Prostate gland (tissue), 2 donors: ENCODE data around the gene PCDHGA6. TPM values are rescaled to one million over a fixed set of nuclear protein-coding genes. Genes with fewer than 3 reads are reported as not detected.

Experiments
- DNase-seq: peaks from one replicate; pipeline ENCODE4 v3.0.0-alpha.2; 2019; ENCODE audit warnings: low spot score
- H3K27ac ChIP-seq, 2 donors: fragments of 200-600 bp; sonication (generic); 2 replicates each; pipeline ENCODE4 v1.5.1; 2017 to 2019
- H3K27me3 ChIP-seq: fragments of 200-600 bp; sonication (generic); replicated peaks from 2 replicates; pipeline ENCODE4 v1.5.1; 2019; ENCODE audit not compliant: insufficient read depth
- H3K36me3 ChIP-seq, 2 donors: fragments of 200-600 bp; sonication (generic); 1 replicate in 1 of 2; 2 replicates in 1 of 2; pipeline versions ENCODE4 v1.5.1 to v1.8.1; 2017 to 2019
- H3K4me1 ChIP-seq: fragments of 200-600 bp; sonication (generic); replicated peaks from 2 replicates; pipeline ENCODE4 v1.5.1; 2019
- H3K4me3 ChIP-seq, 2 donors: fragments of 200-600 bp; sonication (generic); 2 replicates each; pipeline ENCODE4 v1.5.1; 2017 to 2019
- H3K9me3 ChIP-seq: fragments of 200-600 bp; sonication (generic); 2 replicates; pipeline ENCODE4 v1.5.1; 2017
- CTCF ChIP-seq, 4 experiments: fragments of 200-600 bp in 2 of 4; fragments of 450-650 bp in 2 of 4; sonication (generic) in 2 of 4; IDR thresholded peaks; 1 replicate in 3 of 4; 2 replicates in 1 of 4; pipeline ENCODE4 v1.5.1; 2016 to 2019; ENCODE audit warnings: antibody characterized with exemption in 4 of 4, mild to moderate bottlenecking in 2 of 4, moderate library complexity in 2 of 4
- POLR2A ChIP-seq: fragments of 450-650 bp; IDR thresholded peaks from one replicate; pipeline ENCODE4 v1.6.1; 2016; ENCODE audit warnings: antibody characterized with exemption, mild to moderate bottlenecking
- POLR2AphosphoS5 ChIP-seq: sonication (generic); formaldehyde crosslinking; IDR thresholded peaks from one replicate; pipeline ENCODE4 v1.6.1; 2017; ENCODE audit warnings: antibody characterized with exemption
- WGBS: methylation state at CpG from one replicate; pipeline ENCODE4 v1.1.5; 2018; 5-methylcytosine and 5-hydroxymethylcytosine counted together
- intact Hi-C: fragments of 100-400 bp; cut with DNase I; formaldehyde crosslinking; loops from one replicate; pipeline ENCODE4 v1.14.2; 2022
- total RNA-seq, 2 donors: library from RNA; depleted of rRNA; stranded (reverse); fragments of >200 nt; gene quantifications; one replicate each; pipeline ENCODE4 v1.1.0, GENCODE V29; 2016

Gene PCDHGA6
- total RNA-seq, 2 donors from 2014 or later, result 2.0 to 8.4 TPM

DNA sequence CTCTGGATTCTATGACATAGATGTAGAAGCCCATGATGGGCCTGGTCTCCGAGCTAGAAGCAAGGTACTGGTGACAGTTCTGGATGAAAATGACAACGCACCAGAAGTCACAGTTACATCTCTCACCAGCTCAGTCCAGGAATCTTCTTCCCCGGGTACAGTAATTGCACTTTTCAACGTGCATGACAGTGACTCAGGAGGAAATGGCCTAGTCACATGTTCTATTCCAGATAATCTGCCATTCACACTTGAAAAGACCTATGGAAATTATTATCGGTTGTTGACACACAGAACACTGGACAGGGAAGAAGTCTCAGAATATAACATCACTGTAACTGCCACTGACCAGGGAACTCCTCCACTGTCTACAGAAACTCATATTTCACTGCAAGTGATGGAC, 17.6 kb upstream of the PCDHGA6 start:
- Histone ChIP-seq H3K27me3 (peaks cover 7% of the 10 kb centered on the region), H3K4me3 (no peak overlapping the region), H3K36me3 (no peaks in the 10 kb centered on the region), H3K4me1 (no peaks in the 10 kb centered on the region), H3K9me3 (no peaks in the 10 kb centered on the region), H3K27ac (no peak overlapping the region)
- TF ChIP-seq POLR2AphosphoS5, result no peak
- no peak for TF ChIP-seq POLR2A
- TF ChIP-seq CTCF (IDR thresholded peaks at IDR 0.05), result no peak
- DNase-seq, result no peak
- intact Hi-C loops, result no loop called here
- 73% methylated on average over 5 of the region's 5 CpGs for WGBS

- H3K27ac ChIP-seq, result no peak overlapping the region
- no peak for TF ChIP-seq POLR2AphosphoS5
- TF ChIP-seq POLR2A, result no peak
- no peak for TF ChIP-seq CTCF (IDR thresholded peaks at IDR 0.05)
- no peaks in the 10 kb centered on the region for H3K9me3 ChIP-seq
- DNase-seq, result no peak
- no peaks in the 10 kb centered on the region for H3K36me3 ChIP-seq
- WGBS, result 52% methylated on average over 5 of the region's 19 CpGs
- H3K4me1 ChIP-seq, result no peaks in the 10 kb centered on the region
- peaks cover 11% of the 10 kb centered on the region for H3K27me3 ChIP-seq
- H3K4me3 ChIP-seq, result no peak overlapping the region
- intact Hi-C loops, result no loop called here
Measured at GRCh38 chr5:141356950-141357349, 16.7 kb upstream of the PCDHGA6 start.

GRCh38 chr5:141359790-141360426, 13.8 kb upstream of the PCDHGA6 start, which contains the start of gene PCDHGB2:
PCDHGB2 (plus strand) TSS chr5:141359994; CDS start chr5:141360136, 142 bp downstream.
- Histone ChIP-seq H3K36me3 (no peaks in the 10 kb centered on the region), H3K9me3 (no peaks in the 10 kb centered on the region), H3K27ac (no peak within 1 kb of the TSS), H3K27me3 (peaks cover 19% of the 10 kb centered on the region), H3K4me1 (no peaks in the 10 kb centered on the region), H3K4me3 (peak within 1 kb of the TSS; percentile 2 to 19)
- no peak for TF ChIP-seq POLR2AphosphoS5
- peak in 1 of 4 experiments; percentile 34 for TF ChIP-seq CTCF (IDR thresholded peaks at IDR 0.05)
- 18% methylated on average over 24 of the region's 24 CpGs for WGBS
- no peak for DNase-seq
- intact Hi-C loops, result no loop called here

- intact Hi-C loops, result no loop called here
- no peaks in the 10 kb centered on the region for H3K9me3 ChIP-seq
- H3K4me3 ChIP-seq, result no peak overlapping the region
- H3K27ac ChIP-seq, result no peak overlapping the region
- H3K36me3 ChIP-seq, result no peaks in the 10 kb centered on the region
- 35% methylated on average over 15 of the region's 15 CpGs for WGBS
- no peak for TF ChIP-seq POLR2AphosphoS5
- no peak for TF ChIP-seq CTCF (IDR thresholded peaks at IDR 0.05)
- TF ChIP-seq POLR2A, result no peak
- H3K27me3 ChIP-seq, result peaks cover 19% of the 10 kb centered on the region
- DNase-seq, result no peak
- no peaks in the 10 kb centered on the region for H3K4me1 ChIP-seq
Measured at GRCh38 chr5:141360685-141361084, 13.0 kb upstream of the PCDHGA6 start.

DNA sequence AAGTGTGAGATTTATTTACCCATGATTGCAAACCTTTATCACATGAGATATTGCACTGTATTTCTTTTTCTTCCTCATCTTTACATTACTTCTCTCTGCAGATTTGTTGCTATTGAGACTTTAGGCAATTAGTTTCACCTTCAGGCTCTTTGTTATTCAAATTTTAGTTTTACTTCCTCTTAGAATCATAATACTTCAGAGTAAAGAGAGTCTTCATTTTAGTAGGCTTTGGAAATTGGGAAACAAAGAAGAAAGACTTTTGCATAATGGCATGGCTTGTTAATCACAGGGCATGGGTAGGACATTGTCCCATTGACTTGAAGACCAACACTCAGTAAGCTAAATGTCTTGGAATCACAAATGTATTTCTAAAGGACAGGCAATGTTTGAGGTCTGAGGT, 11.0 kb upstream of the PCDHGA6 start:
- TF ChIP-seq POLR2AphosphoS5 (no peak), POLR2A (no peak), CTCF (IDR thresholded peaks at IDR 0.05) (no peak)
- Histone ChIP-seq H3K9me3 (no peaks in the 10 kb centered on the region), H3K4me1 (no peaks in the 10 kb centered on the region), H3K27me3 (peaks cover 23% of the 10 kb centered on the region), H3K27ac (no peak overlapping the region), H3K4me3 (no peak overlapping the region), H3K36me3 (no peaks in the 10 kb centered on the region)
- intact Hi-C loops, result no loop called here
- no peak for DNase-seq
